DMS79 treated with DMSO at 0.1 percent for 48 hours (cell line): ENCODE measurements around the gene ATP9A.
"Not testable (repeated sequence)": the region's sequence is repeated elsewhere in the genome, so short reads cannot be mapped to it uniquely, and the experiment has no call there.

ENCODE experiments used
- DNase-seq: peaks from one replicate; lab custom pipeline; 2025; lab: John Stamatoyannopoulos, UW

The ATP9A gene

GRCh38 chr20:51767867-51768758 lies at the start of gene ATP9A:
TSS of gene ATP9A (minus strand) at chr20:51768390. CDS start at chr20:51768369, 21 bp downstream.
- peak; percentile 56 for DNase-seq

GRCh38 chr20:51816856-51817255 lies 48.7 kb upstream of the ATP9A start:
- not testable (repeated sequence) for DNase-seq

- no peak for DNase-seq
Observed at GRCh38 chr20:51815383-51816076, 47.3 kb upstream of the ATP9A start.

GRCh38 chr20:51812861-51813260 lies 44.7 kb upstream of the ATP9A start:
- no peak for DNase-seq

- DNase-seq, result no peak
Observed at GRCh38 chr20:51811514-51812128, 43.4 kb upstream of the ATP9A start.

- DNase-seq, result no peak
Observed at GRCh38 chr20:51811042-51811355, 42.8 kb upstream of the ATP9A start.

GRCh38 chr20:51810155-51811041 lies 42.2 kb upstream of the ATP9A start:
- no peak for DNase-seq

GRCh38 chr20:51807720-51808250 lies 39.6 kb upstream of the ATP9A start:
- DNase-seq, result no peak

- DNase-seq, result no peak
Observed at GRCh38 chr20:51804754-51805153, 36.6 kb upstream of the ATP9A start.

GRCh38 chr20:51803148-51803854 lies 35.1 kb upstream of the ATP9A start:
- DNase-seq, result no peak

- DNase-seq, result no peak
Observed at GRCh38 chr20:51802170-51802751, 34.1 kb upstream of the ATP9A start, which contains the start of gene SALL4. TSS of gene SALL4 (minus strand) at chr20:51802521. CDS start at chr20:51802408, 113 bp downstream.

- DNase-seq, result no peak
Observed at GRCh38 chr20:51801823-51802123, 33.6 kb upstream of the ATP9A start.

GRCh38 chr20:51801122-51801822 lies 33.1 kb upstream of the ATP9A start:
- peak; percentile 10 for DNase-seq

GRCh38 chr20:51800872-51801121 lies 32.6 kb upstream of the ATP9A start:
- DNase-seq, result no peak

- DNase-seq, result peak; percentile 72
Observed at GRCh38 chr20:51800060-51800871, 32.1 kb upstream of the ATP9A start.

- DNase-seq, result no peak
Observed at GRCh38 chr20:51799401-51799860, 31.2 kb upstream of the ATP9A start.

GRCh38 chr20:51797357-51798025 lies 29.3 kb upstream of the ATP9A start:
- no peak for DNase-seq

- no peak for DNase-seq
Observed at GRCh38 chr20:51796340-51796739, 28.1 kb upstream of the ATP9A start.

GRCh38 chr20:51792960-51793359 lies 24.8 kb upstream of the ATP9A start:
- no peak for DNase-seq
